PC-9 (cell line): Measurements from ENCODE around the gene PRKCB.

Source experiments
- EZH2 ChIP-seq: fragments of 200-600 bp; sonication (generic); IDR thresholded peaks from 2 replicates; pipeline ENCODE4 v1.8.0; 2017; ENCODE audit warnings: antibody characterized with exemption, low read depth
- TF ChIP-seq, protein P1 (sequence below): fragments of 200-600 bp; sonication (generic); conservative IDR thresholded peaks from 2 replicates; pipeline ENCODE4 v1.6.1; 2017; ENCODE audit warnings: mixed run types, antibody characterized with exemption, mild to moderate bottlenecking, moderate library complexity

DNA sequence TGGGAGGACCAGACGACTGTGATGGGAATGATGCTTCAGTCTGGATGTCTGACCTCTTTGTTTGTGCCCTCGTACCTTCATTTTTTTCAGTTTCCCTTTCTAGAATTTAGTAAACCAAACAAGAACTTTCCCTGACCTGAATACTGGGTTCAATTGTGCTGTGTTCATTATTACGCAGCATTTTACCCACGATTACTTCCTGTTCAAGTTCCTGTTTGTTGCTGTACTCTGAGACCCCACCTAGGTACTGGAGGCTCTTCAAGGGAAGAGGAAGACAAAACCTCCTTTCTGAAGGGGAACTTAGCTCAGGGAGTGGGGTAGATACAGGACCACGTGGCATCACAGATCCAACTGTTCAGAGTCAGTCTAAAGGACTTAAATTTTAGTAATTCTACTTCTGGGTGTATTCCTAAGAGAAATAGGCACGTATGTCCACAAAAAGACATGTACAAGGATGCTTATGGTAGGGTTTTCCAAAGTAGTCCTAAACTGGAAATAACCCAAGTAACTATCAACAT, 9.2 kb upstream of the PRKCB start:
- TF ChIP-seq, protein P1, sequence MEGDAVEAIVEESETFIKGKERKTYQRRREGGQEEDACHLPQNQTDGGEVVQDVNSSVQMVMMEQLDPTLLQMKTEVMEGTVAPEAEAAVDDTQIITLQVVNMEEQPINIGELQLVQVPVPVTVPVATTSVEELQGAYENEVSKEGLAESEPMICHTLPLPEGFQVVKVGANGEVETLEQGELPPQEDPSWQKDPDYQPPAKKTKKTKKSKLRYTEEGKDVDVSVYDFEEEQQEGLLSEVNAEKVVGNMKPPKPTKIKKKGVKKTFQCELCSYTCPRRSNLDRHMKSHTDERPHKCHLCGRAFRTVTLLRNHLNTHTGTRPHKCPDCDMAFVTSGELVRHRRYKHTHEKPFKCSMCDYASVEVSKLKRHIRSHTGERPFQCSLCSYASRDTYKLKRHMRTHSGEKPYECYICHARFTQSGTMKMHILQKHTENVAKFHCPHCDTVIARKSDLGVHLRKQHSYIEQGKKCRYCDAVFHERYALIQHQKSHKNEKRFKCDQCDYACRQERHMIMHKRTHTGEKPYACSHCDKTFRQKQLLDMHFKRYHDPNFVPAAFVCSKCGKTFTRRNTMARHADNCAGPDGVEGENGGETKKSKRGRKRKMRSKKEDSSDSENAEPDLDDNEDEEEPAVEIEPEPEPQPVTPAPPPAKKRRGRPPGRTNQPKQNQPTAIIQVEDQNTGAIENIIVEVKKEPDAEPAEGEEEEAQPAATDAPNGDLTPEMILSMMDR = no peak
- TF ChIP-seq EZH2 = no peak
